K562 (cell line): Measurements from ENCODE around the gene TMEM214. TPM values are rescaled to one million over a fixed set of nuclear protein-coding genes. Genes with fewer than 3 reads are reported as not detected.
A peak's percentile ranks its signal among the peaks of the same experiment; 100 is the strongest.

ENCODE experiments used
- ATAC-seq: fragments of 200-7000 bp; cut with Tn5 transposase; 3 replicates; pipeline ENCODE4 v1.9.1; 2020; ENCODE audit warnings: moderate library complexity
- BruUV-seq: library from RNA; stranded (reverse); fragments of 400-500 nt; replicated peaks from 2 replicates; lab custom pipeline; 2021; lab: Mats Ljungman, UMichigan
- CTCF ChIA-PET: fragments of 300-600 bp; formaldehyde crosslinking; extraction: SDS; loops from one replicate; lab custom pipeline; 2021; ENCODE audit warnings: low intra/inter-chr PET ratio; lab: Yijun Ruan, JAX
- POLR2A ChIA-PET: fragments of 300-600, 350-650 bp; sonication (Branson Sonifier 250); formaldehyde crosslinking; extraction: SDS; loops from one replicate; lab custom pipeline; 2021; ENCODE audit warnings: antibody characterized with exemption, inconsistent platforms; lab: Yijun Ruan, JAX
- DNase-seq, 4 experiments: peaks; one replicate each; pipeline versions ENCODE4 v3.0.0 to v3.0.0-alpha.2; 2011 to 2018; ENCODE audit warnings: low spot score in 3 of 4, mixed read lengths in 3 of 4; ENCODE audit errors: extremely low read depth in 1 of 4
- FAIRE-seq: peaks from 2 replicates; lab custom pipeline; 2011; peaks lifted over from hg19 to GRCh38; lab: Jason Lieb, UNC
- H2AFZ ChIP-seq: 2 replicates; pipeline ENCODE4 v1.6.0; 2011; ENCODE audit warnings: low read depth, low read length, control low read depth, inconsistent platforms
- H3K27ac ChIP-seq: fragments of 200-600 bp; 3 replicates; pipeline ENCODE4 v1.8.0; 2011; ENCODE audit warnings: low read depth, mild to moderate bottlenecking, control low read depth, inconsistent platforms, low read length, moderate library complexity, mixed read lengths; ENCODE audit errors: extremely low read depth
- H3K27me3 ChIP-seq, 2 experiments: fragments of 300-600 bp in 1 of 2; 2 replicates in 1 of 2; 3 replicates in 1 of 2; pipeline versions ENCODE4 v1.6.0 to v1.8.0; 2011; ENCODE audit warnings: inconsistent platforms in 2 of 2, low read length in 2 of 2, mild to moderate bottlenecking in 1 of 2, mixed read lengths in 1 of 2, moderate library complexity in 1 of 2; ENCODE audit not compliant: control insufficient read depth in 2 of 2, insufficient read depth in 2 of 2
- H3K36me3 ChIP-seq: fragments of 300-600 bp; 3 replicates; pipeline ENCODE4 v1.8.0; 2011; ENCODE audit warnings: mild to moderate bottlenecking, low read length, inconsistent platforms; ENCODE audit not compliant: control insufficient read depth, insufficient read depth
- H3K4me1 ChIP-seq, 2 experiments: fragments of 200-600 bp in 1 of 2; replicated peaks in 1 of 2; 2 replicates in 1 of 2; 3 replicates in 1 of 2; pipeline versions ENCODE4 v1.5.1 to v1.8.0; 2011; ENCODE audit warnings: inconsistent platforms in 2 of 2, low read length in 2 of 2, mild to moderate bottlenecking in 1 of 2, mixed read lengths in 1 of 2, moderate library complexity in 1 of 2; ENCODE audit not compliant: control insufficient read depth in 2 of 2, insufficient read depth in 2 of 2
- H3K4me2 ChIP-seq: 2 replicates; pipeline ENCODE4 v1.6.1; 2011; ENCODE audit warnings: low read length, control low read depth, inconsistent platforms, mixed read lengths; ENCODE audit not compliant: insufficient read depth
- H3K4me3 ChIP-seq: fragments of 200-600 bp; sonication (generic), shearing (Covaris generic); 2 replicates; pipeline ENCODE4 v1.5.1; 2016; ENCODE audit warnings: control low read depth, inconsistent platforms
- H3K79me2 ChIP-seq: fragments of 200-600 bp; 3 replicates; pipeline ENCODE4 v1.8.0; 2011; ENCODE audit warnings: low read length, inconsistent platforms; ENCODE audit not compliant: control insufficient read depth, insufficient read depth
- H3K9ac ChIP-seq, 2 experiments: 2 replicates each; pipeline versions ENCODE4 v1.6.0 to v1.6.1; 2011; ENCODE audit warnings: low read depth in 2 of 2, low read length in 2 of 2, control low read depth in 1 of 2, inconsistent platforms in 1 of 2, mild to moderate bottlenecking in 1 of 2, mixed read lengths in 1 of 2; ENCODE audit not compliant: insufficient read depth in 1 of 2
- H3K9me1 ChIP-seq: one replicate; pipeline ENCODE4 v1.6.0; 2011; ENCODE audit warnings: inconsistent platforms, mild to moderate bottlenecking, low read length, moderate library complexity; ENCODE audit not compliant: control insufficient read depth, insufficient read depth
- H3K9me3 ChIP-seq: replicated peaks from 2 replicates; pipeline ENCODE4 v1.5.1; 2011; ENCODE audit warnings: low read depth, low read length, inconsistent platforms; ENCODE audit not compliant: control insufficient read depth, insufficient read depth
- H4K20me1 ChIP-seq: replicated peaks from 2 replicates; pipeline ENCODE4 v1.6.1; 2011; ENCODE audit warnings: low read length, inconsistent platforms, mixed read lengths; ENCODE audit not compliant: control insufficient read depth, insufficient read depth
- ARID2 ChIP-seq: fragments of 450-650 bp; IDR thresholded peaks from 2 replicates; pipeline ENCODE4 v1.6.1; 2017; ENCODE audit warnings: antibody characterized with exemption, mild to moderate bottlenecking
- BCL6 ChIP-seq: fragments of 250-450 bp; sonication (Bioruptor Pico); IDR thresholded peaks from 2 replicates; pipeline ENCODE4 v1.4.0; 2020
- GABPA ChIP-seq: fragments of 200-800 bp; sonication (Bioruptor generic); conservative IDR thresholded peaks from 2 replicates; pipeline ENCODE4 v1.6.1; 2016; ENCODE audit warnings: low read depth, missing genetic modification characterization, missing compliant biosample characterization
- HCFC1 ChIP-seq: IDR thresholded peaks from 2 replicates; pipeline ENCODE4 v1.6.1; 2012; ENCODE audit warnings: low read depth, low read length, improper control_type of control experiment
- MAFK ChIP-seq: IDR thresholded peaks from 2 replicates; pipeline ENCODE4 v1.6.1; 2011; ENCODE audit warnings: low read length, improper control_type of control experiment
- MCM2 ChIP-seq: fragments of 450-650 bp; IDR thresholded peaks from 2 replicates; pipeline ENCODE4 v1.6.1; 2017; ENCODE audit warnings: low read depth, mild to moderate bottlenecking
- MED1 ChIP-seq: sonication (generic); formaldehyde crosslinking; IDR thresholded peaks from 2 replicates; pipeline ENCODE4 v1.8.1; 2023; ENCODE audit warnings: missing genetic modification reagents, borderline replicate concordance
- MEIS2 ChIP-seq: fragments of 450-650 bp; IDR thresholded peaks from 2 replicates; pipeline ENCODE4 v1.6.1; 2014; ENCODE audit warnings: mild to moderate bottlenecking; ENCODE audit not compliant: partially characterized antibody
- NFIC ChIP-seq: fragments of 450-650 bp; IDR thresholded peaks from 2 replicates; pipeline ENCODE4 v1.6.1; 2017; ENCODE audit warnings: mild to moderate bottlenecking, inconsistent platforms
- NR4A1 ChIP-seq, 2 experiments: fragments of 250-450 bp in 1 of 2; fragments of 450-650 bp in 1 of 2; sonication (Bioruptor Pico) in 1 of 2; IDR thresholded peaks; 2 replicates each; pipeline versions ENCODE4 v1.4.0 to v1.6.1; 2016 to 2020; ENCODE audit warnings: mild to moderate bottlenecking in 2 of 2, missing compliant biosample characterization in 1 of 2, missing genetic modification characterization in 1 of 2, moderate library complexity in 1 of 2
- POLR2AphosphoS5 ChIP-seq: IDR thresholded peaks from 2 replicates; pipeline ENCODE4 v1.6.1; 2011; ENCODE audit warnings: mild to moderate bottlenecking, low read depth, low read length, moderate library complexity; ENCODE audit not compliant: control insufficient read depth, insufficient read depth
- SUPT5H ChIP-seq: fragments of 450-650 bp; IDR thresholded peaks from 2 replicates; pipeline ENCODE4 v1.6.1; 2016
- ZNF324 ChIP-seq: fragments of 250-450 bp; sonication (Bioruptor Pico); IDR thresholded peaks from 2 replicates; pipeline ENCODE4 v1.4.0; 2020; ENCODE audit warnings: mild to moderate bottlenecking
- ZNF408 ChIP-seq: fragments of 250-450 bp; sonication (Bioruptor Pico); IDR thresholded peaks from 2 replicates; pipeline ENCODE4 v1.4.0; 2020; ENCODE audit warnings: low read depth, mild to moderate bottlenecking, moderate library complexity
- ZNF444 ChIP-seq: fragments of 250-450 bp; sonication (Bioruptor Pico); IDR thresholded peaks from 2 replicates; pipeline ENCODE4 v1.4.0; 2020; ENCODE audit warnings: mild to moderate bottlenecking, moderate library complexity
- ZNF764 ChIP-seq: fragments of 250-450 bp; sonication (Bioruptor Pico); IDR thresholded peaks from 2 replicates; pipeline ENCODE4 v1.4.0; 2020; ENCODE audit warnings: low read depth, mild to moderate bottlenecking, moderate library complexity
- WGBS: fragments of 100-300 bp; shearing (Covaris generic); methylation state at CpG from one replicate; pipeline ENCODE4 v1.1.6; 2016; ENCODE audit warnings: low coverage, mixed read lengths; ENCODE audit not compliant: insufficient coverage; ENCODE audit errors: missing lambda C conversion rate; 5-methylcytosine and 5-hydroxymethylcytosine counted together
- in situ Hi-C: fragments of 300-500 bp; cut with MboI; formaldehyde crosslinking; loops from 4 replicates; pipeline ENCODE4 v1.15.0; 2018; ENCODE audit warnings: inconsistent platforms, mixed read lengths
- intact Hi-C: fragments of 100-400 bp; cut with micrococcal nuclease; formaldehyde crosslinking; loops from 2 replicates; pipeline ENCODE4 v1.14.2; 2022
- polyA plus RNA-seq, 8 experiments: library from polyadenylated mRNA; depleted of rRNA in 4 of 8; stranded (reverse) in 5 of 8; unstranded in 3 of 8; fragments of >200 nt; fragmentation: Nextera tagmentation in 2 of 8; fragmentation: Illumina TruSeq in 1 of 8; extraction: Ambion mirVana in 2 of 8; extraction: Trizol in 1 of 8; gene quantifications; 2 replicates each; pipeline versions ENCODE4 v1.2.1 to v1.2.3, GENCODE V29; 2011 to 2014; ENCODE audit warnings: inconsistent platforms in 1 of 8, missing spikeins in 1 of 8
- total RNA-seq, 7 experiments: library from RNA; depleted of rRNA in 6 of 7; stranded (reverse); fragments of >200 nt in 6 of 7; fragmentation: Illumina TruSeq in 2 of 7; extraction: Trizol in 2 of 7; gene quantifications; 2 replicates each; pipeline versions ENCODE4 v1.2.1 to v1.2.3, GENCODE V29; 2011 to 2021; ENCODE audit warnings: low replicate concordance in 1 of 7
- TF ChIP-seq, protein P1 (sequence below): fragments of 200-800 bp; sonication (Bioruptor generic); IDR thresholded peaks from 2 replicates; pipeline ENCODE4 v1.6.1; 2017; ENCODE audit warnings: missing genetic modification characterization, missing compliant biosample characterization
- TF ChIP-seq, protein P2 (sequence below): fragments of 250-450 bp; sonication (Bioruptor Pico); IDR thresholded peaks from 2 replicates; pipeline ENCODE4 v1.5.0; 2022; ENCODE audit warnings: mild to moderate bottlenecking
- TF ChIP-seq, protein P3 (sequence below): sonication (generic); formaldehyde crosslinking; IDR thresholded peaks from 2 replicates; pipeline ENCODE4 v1.8.0; 2022; ENCODE audit warnings: mild to moderate bottlenecking, low read depth, missing genetic modification reagents

Gene TMEM214
- total and polyA plus RNA-seq, 9 of the 15 experiments (the other 6 are each of a cell fraction or from before 2014, with no cell fraction given) = 11.4 to 81.4 (median 44.1) TPM

DNA sequence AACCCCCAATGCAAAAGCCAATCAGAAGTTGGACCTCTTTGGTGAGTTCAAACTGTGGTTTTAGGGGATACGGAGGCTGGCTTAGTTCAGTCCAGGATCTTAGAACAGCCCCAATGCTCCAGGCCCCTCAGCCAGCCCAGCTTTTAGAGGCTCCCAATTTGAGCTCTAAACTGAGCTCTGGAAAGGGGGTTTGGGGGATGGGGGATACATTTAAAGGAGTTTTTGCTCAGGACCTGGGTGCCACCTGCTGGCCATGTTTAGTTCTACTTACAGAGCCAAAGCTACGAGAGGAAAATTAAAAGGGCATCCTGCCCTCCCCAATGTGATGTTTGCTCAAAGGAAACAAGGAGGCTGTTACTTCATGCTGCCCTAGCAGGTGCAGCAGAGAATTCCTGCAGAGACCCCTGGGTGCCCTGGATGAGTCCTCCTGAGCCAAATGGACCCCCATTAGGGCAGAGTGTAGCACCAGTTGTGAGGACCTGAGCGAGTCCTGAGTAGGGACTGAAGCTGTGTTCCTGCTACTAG, 15.9 kb upstream of the TMEM214 start:
- in situ Hi-C loops = no loop called here
- peak overlapping the region in 1 of 2 experiments; percentile 10; a peak in 1 of 4 replicates for H3K9ac ChIP-seq
- TF ChIP-seq BCL6 (CRISPR knock-in tag) (no peak), ZNF324 (CRISPR knock-in tag) (no peak), ZNF408 (CRISPR knock-in tag) (no peak), SUPT5H (no peak), POLR2AphosphoS5 (no peak), MAFK (no peak), GABPA (tag) (no peak), ARID2 (peak; percentile 85), ZNF444 (CRISPR knock-in tag) (peak; percentile 70; the same call in 1 of the 2 replicates), MEIS2 (no peak), MCM2 (no peak), MED1 (no peak), NFIC (0 out of 2 replicates have a peak, but pooled peaks have one; percentile 14), NR4A1 (CRISPR knock-in tag; IDR thresholded peaks at IDR 0.05) (no peak), NR4A1 (tag; IDR thresholded peaks at IDR 0.05) (peak; percentile 81), ZNF764 (CRISPR knock-in tag) (no peak), HCFC1 (0 out of 2 replicates have a peak, but pooled peaks have one; percentile 6)
- TF ChIP-seq, protein P1, sequence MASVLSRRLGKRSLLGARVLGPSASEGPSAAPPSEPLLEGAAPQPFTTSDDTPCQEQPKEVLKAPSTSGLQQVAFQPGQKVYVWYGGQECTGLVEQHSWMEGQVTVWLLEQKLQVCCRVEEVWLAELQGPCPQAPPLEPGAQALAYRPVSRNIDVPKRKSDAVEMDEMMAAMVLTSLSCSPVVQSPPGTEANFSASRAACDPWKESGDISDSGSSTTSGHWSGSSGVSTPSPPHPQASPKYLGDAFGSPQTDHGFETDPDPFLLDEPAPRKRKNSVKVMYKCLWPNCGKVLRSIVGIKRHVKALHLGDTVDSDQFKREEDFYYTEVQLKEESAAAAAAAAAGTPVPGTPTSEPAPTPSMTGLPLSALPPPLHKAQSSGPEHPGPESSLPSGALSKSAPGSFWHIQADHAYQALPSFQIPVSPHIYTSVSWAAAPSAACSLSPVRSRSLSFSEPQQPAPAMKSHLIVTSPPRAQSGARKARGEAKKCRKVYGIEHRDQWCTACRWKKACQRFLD = 0 out of 2 replicates have a peak, but pooled peaks have one; percentile 3
- TF ChIP-seq, protein P2, sequence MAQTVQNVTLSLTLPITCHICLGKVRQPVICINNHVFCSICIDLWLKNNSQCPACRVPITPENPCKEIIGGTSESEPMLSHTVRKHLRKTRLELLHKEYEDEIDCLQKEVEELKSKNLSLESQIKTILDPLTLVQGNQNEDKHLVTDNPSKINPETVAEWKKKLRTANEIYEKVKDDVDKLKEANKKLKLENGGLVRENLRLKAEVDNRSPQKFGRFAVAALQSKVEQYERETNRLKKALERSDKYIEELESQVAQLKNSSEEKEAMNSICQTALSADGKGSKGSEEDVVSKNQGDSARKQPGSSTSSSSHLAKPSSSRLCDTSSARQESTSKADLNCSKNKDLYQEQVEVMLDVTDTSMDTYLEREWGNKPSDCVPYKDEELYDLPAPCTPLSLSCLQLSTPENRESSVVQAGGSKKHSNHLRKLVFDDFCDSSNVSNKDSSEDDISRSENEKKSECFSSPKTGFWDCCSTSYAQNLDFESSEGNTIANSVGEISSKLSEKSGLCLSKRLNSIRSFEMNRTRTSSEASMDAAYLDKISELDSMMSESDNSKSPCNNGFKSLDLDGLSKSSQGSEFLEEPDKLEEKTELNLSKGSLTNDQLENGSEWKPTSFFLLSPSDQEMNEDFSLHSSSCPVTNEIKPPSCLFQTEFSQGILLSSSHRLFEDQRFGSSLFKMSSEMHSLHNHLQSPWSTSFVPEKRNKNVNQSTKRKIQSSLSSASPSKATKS = no peak
- TF ChIP-seq, protein P3, sequence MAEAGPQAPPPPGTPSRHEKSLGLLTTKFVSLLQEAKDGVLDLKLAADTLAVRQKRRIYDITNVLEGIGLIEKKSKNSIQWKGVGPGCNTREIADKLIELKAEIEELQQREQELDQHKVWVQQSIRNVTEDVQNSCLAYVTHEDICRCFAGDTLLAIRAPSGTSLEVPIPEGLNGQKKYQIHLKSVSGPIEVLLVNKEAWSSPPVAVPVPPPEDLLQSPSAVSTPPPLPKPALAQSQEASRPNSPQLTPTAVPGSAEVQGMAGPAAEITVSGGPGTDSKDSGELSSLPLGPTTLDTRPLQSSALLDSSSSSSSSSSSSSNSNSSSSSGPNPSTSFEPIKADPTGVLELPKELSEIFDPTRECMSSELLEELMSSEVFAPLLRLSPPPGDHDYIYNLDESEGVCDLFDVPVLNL (CRISPR knock-in tag) = no peak

More for the DNA sequence above, 15.9 kb upstream of the TMEM214 start:
- TSS peak; percentile 23 for BruUV-seq
- Histone ChIP-seq H3K9me3 (no peaks in the 10 kb centered on the region), H3K27ac (peak overlapping the region; percentile 91), H3K79me2 (peaks cover 63% of the 10 kb centered on the region), H3K27me3 (no peaks in the 10 kb centered on the region), H3K4me1 (peaks cover 62 to 87% of the 10 kb centered on the region in 2 experiments), H4K20me1 (no peaks in the 10 kb centered on the region), H3K4me2 (no peak overlapping the region), H3K9me1 (no peaks in the 10 kb centered on the region), H2AFZ (no peak overlapping the region), H3K36me3 (peaks cover 7% of the 10 kb centered on the region; the same call in 2 of the 3 replicates), H3K4me3 (no peak overlapping the region)
- POLR2A ChIA-PET = interaction anchor here (0.5 to 3.4 kb wide), 8 partner anchors 8 to 171 kb away, joined by 3 to 13 read pairs (median 4); no protein-coding TSS in a partner anchor
- peak; percentile 89 for FAIRE-seq
- WGBS = 39% methylated on average over 3 of the region's 3 CpGs
- DNase-seq = peak; percentile 69 to 90 (median 72)
- intact Hi-C loops = loop anchor here (1.0 to 10.0 kb wide), 6 partner anchors 10 to 252 kb away; partner anchors contain the start of genes MAPRE3 and SLC35F6
- CTCF ChIA-PET = interaction anchor here (0.6 to 6.8 kb wide), 5 partner anchors 55 to 513 kb away, joined by 3 to 65 read pairs (median 4); no protein-coding TSS in a partner anchor
- ATAC-seq = peak; percentile 70
